IMR-90 (cell line): ENCODE data around the gene CTNNBIP1. TPM values are rescaled to one million over a fixed set of nuclear protein-coding genes. Genes with fewer than 3 reads are reported as not detected.

Experiments
- ATAC-seq: fragments of 200-7000 bp; cut with Tn5 transposase; 2 replicates; pipeline ENCODE4 v1.9.1; 2020; ENCODE audit warnings: low read depth, mild to moderate bottlenecking, moderate library complexity
- BruUV-seq: library from RNA; stranded (reverse); fragments of 400-500 nt; replicated peaks from 2 replicates; lab custom pipeline; 2021; lab: Mats Ljungman, UMichigan
- CTCF ChIA-PET: fragments of 300-600 bp; formaldehyde crosslinking; extraction: SDS; loops from one replicate; lab custom pipeline; 2021; ENCODE audit warnings: antibody characterized with exemption; lab: Yijun Ruan, JAX
- POLR2A ChIA-PET: fragments of 300-600 bp; sonication (Branson Sonifier 250); formaldehyde crosslinking; loops from one replicate; lab custom pipeline; 2022; ENCODE audit warnings: antibody characterized with exemption; ENCODE audit not compliant: unreplicated experiment; lab: Charles Lee
- DNase-seq: peaks from one replicate; pipeline ENCODE4 v3.0.0; 2013
- H2AFZ ChIP-seq: replicated peaks from 2 replicates; pipeline ENCODE3; 2013; ENCODE audit warnings: low read length, mild to moderate bottlenecking; ENCODE audit not compliant: poor library complexity
- H2AK5ac ChIP-seq: 2 replicates; pipeline ENCODE4 v1.6.1; 2013; ENCODE audit warnings: low read depth, low read length, inconsistent platforms
- H2AK9ac ChIP-seq: replicated peaks from 2 replicates; pipeline ENCODE3; 2013; ENCODE audit warnings: mild to moderate bottlenecking, low read depth, low read length, moderate library complexity; ENCODE audit not compliant: poor library complexity
- H2BK120ac ChIP-seq: 2 replicates; pipeline ENCODE4 v1.6.1; 2013; ENCODE audit warnings: low read depth, low read length, inconsistent platforms
- H2BK15ac ChIP-seq: 3 replicates; pipeline ENCODE4 v1.6.1; 2013; ENCODE audit warnings: low read depth, low read length, inconsistent platforms
- H2BK20ac ChIP-seq: 2 replicates; pipeline ENCODE4 v1.6.1; 2013; ENCODE audit warnings: low read depth, mild to moderate bottlenecking, inconsistent platforms, low read length, moderate library complexity
- H2BK5ac ChIP-seq: 2 replicates; pipeline ENCODE4 v1.6.1; 2013; ENCODE audit warnings: mild to moderate bottlenecking, low read depth, low read length, inconsistent platforms; ENCODE audit not compliant: poor library complexity, severe bottlenecking
- H3K14ac ChIP-seq: replicated peaks from 2 replicates; pipeline ENCODE4 v1.6.1; 2013; ENCODE audit warnings: low read depth, low read length, inconsistent platforms
- H3K18ac ChIP-seq: 2 replicates; pipeline ENCODE4 v1.6.1; 2013; ENCODE audit warnings: low read depth, low read length, control low read depth
- H3K23ac ChIP-seq: 2 replicates; pipeline ENCODE4 v1.6.1; 2013; ENCODE audit warnings: low read depth, low read length, inconsistent platforms
- H3K27ac ChIP-seq: 2 replicates; pipeline ENCODE4 v1.5.1; 2013; ENCODE audit warnings: mild to moderate bottlenecking, control low read depth, low read length; ENCODE audit not compliant: insufficient read depth
- H3K27me3 ChIP-seq: 2 replicates; pipeline ENCODE4 v1.6.1; 2013; ENCODE audit warnings: low read length; ENCODE audit not compliant: control insufficient read depth, insufficient read depth
- H3K36me3 ChIP-seq: 2 replicates; pipeline ENCODE4 v1.6.1; 2013; ENCODE audit warnings: low read length, mixed read lengths; ENCODE audit not compliant: control insufficient read depth, insufficient read depth
- H3K4ac ChIP-seq: 2 replicates; pipeline ENCODE4 v1.6.1; 2013; ENCODE audit warnings: low read depth, low read length, inconsistent platforms
- H3K4me1 ChIP-seq: 2 replicates; pipeline ENCODE4 v1.6.1; 2013; ENCODE audit warnings: low read length, mixed read lengths; ENCODE audit not compliant: control insufficient read depth, insufficient read depth
- H3K4me2 ChIP-seq: 2 replicates; pipeline ENCODE4 v1.6.1; 2013; ENCODE audit warnings: low read depth, mild to moderate bottlenecking, control low read depth, low read length, moderate library complexity
- H3K4me3 ChIP-seq: 2 replicates; pipeline ENCODE4 v1.5.1; 2013; ENCODE audit warnings: low read depth, mild to moderate bottlenecking, control low read depth, low read length, moderate library complexity; ENCODE audit not compliant: insufficient read depth
- H3K56ac ChIP-seq: 2 replicates; pipeline ENCODE4 v1.6.1; 2013; ENCODE audit warnings: low read length, inconsistent platforms; ENCODE audit not compliant: insufficient read depth; ENCODE audit errors: extremely low read depth
- H3K79me1 ChIP-seq, 2 experiments: 2 replicates each; pipeline ENCODE4 v1.6.1; 2013; ENCODE audit warnings: low read length in 2 of 2, inconsistent platforms in 1 of 2, low read depth in 1 of 2
- H3K9ac ChIP-seq: 2 replicates; pipeline ENCODE4 v1.6.1; 2013; ENCODE audit warnings: low read depth, low read length, control low read depth
- H3K9me1 ChIP-seq: 2 replicates; pipeline ENCODE4 v1.6.1; 2013; ENCODE audit warnings: low read length, inconsistent platforms; ENCODE audit not compliant: insufficient read depth
- H3K9me3 ChIP-seq: 2 replicates; pipeline ENCODE4 v1.6.1; 2013; ENCODE audit warnings: low read length; ENCODE audit not compliant: control insufficient read depth, insufficient read depth
- H4K20me1 ChIP-seq: 2 replicates; pipeline ENCODE4 v1.6.1; 2013; ENCODE audit warnings: low read length, inconsistent platforms; ENCODE audit not compliant: insufficient read depth
- H4K5ac ChIP-seq: 2 replicates; pipeline ENCODE4 v1.6.1; 2013; ENCODE audit warnings: mild to moderate bottlenecking, low read depth, low read length, control low read depth
- H4K8ac ChIP-seq, 2 experiments: 2 replicates each; pipeline ENCODE4 v1.6.1; 2013; ENCODE audit warnings: low read depth in 2 of 2, low read length in 2 of 2, control low read depth in 1 of 2, inconsistent platforms in 1 of 2
- H4K91ac ChIP-seq: 2 replicates; pipeline ENCODE4 v1.6.1; 2013; ENCODE audit warnings: low read depth, low read length, inconsistent platforms; ENCODE audit not compliant: insufficient read depth
- BHLHE40 ChIP-seq: fragments of 150-350 bp; IDR thresholded peaks from 2 replicates; pipeline ENCODE4 v1.6.1; 2016; ENCODE audit warnings: mild to moderate bottlenecking, low read depth, low read length
- CEBPB ChIP-seq: IDR thresholded peaks from 2 replicates; pipeline ENCODE4 v1.6.1; 2012; ENCODE audit warnings: low read depth, low read length, improper control_type of control experiment
- CHD1 ChIP-seq: IDR thresholded peaks from 2 replicates; pipeline ENCODE4 v1.6.1; 2012; ENCODE audit warnings: low read depth, low read length, improper control_type of control experiment
- CTCF ChIP-seq: conservative IDR thresholded peaks from 2 replicates; pipeline ENCODE4 v1.5.1; 2012; ENCODE audit warnings: mild to moderate bottlenecking, low read depth, low read length, improper control_type of control experiment
- ELK1 ChIP-seq: fragments of 150-350 bp; IDR thresholded peaks from 2 replicates; pipeline ENCODE4 v1.6.1; 2016; ENCODE audit warnings: low read depth, mild to moderate bottlenecking, low read length, moderate library complexity, borderline replicate concordance
- FOS ChIP-seq: fragments of 150-350 bp; IDR thresholded peaks from 2 replicates; pipeline ENCODE4 v1.6.1; 2016; ENCODE audit warnings: low read depth, low read length
- MAFK ChIP-seq: IDR thresholded peaks from 2 replicates; pipeline ENCODE4 v1.6.1; 2012; ENCODE audit warnings: low read depth, low read length, improper control_type of control experiment
- MAZ ChIP-seq: IDR thresholded peaks from 2 replicates; pipeline ENCODE4 v1.6.1; 2012; ENCODE audit warnings: low read depth, mild to moderate bottlenecking, low read length, improper control_type of control experiment, moderate library complexity, borderline replicate concordance
- MXI1 ChIP-seq: IDR thresholded peaks from 2 replicates; pipeline ENCODE4 v1.6.1; 2012; ENCODE audit warnings: low read depth, mild to moderate bottlenecking, low read length, moderate library complexity, borderline replicate concordance
- NFE2L2 ChIP-seq: fragments of 150-350 bp; IDR thresholded peaks from 2 replicates; pipeline ENCODE4 v1.6.1; 2016; ENCODE audit warnings: low read depth, mild to moderate bottlenecking, low read length
- POLR2A ChIP-seq: IDR thresholded peaks from 2 replicates; pipeline ENCODE4 v1.6.1; 2012; ENCODE audit warnings: mild to moderate bottlenecking, low read depth, low read length
- RAD21 ChIP-seq: IDR thresholded peaks from 2 replicates; pipeline ENCODE4 v1.6.1; 2012; ENCODE audit warnings: low read length, improper control_type of control experiment
- RCOR1 ChIP-seq: IDR thresholded peaks from 2 replicates; pipeline ENCODE4 v1.6.1; 2012; ENCODE audit warnings: mild to moderate bottlenecking, low read length, improper control_type of control experiment; ENCODE audit not compliant: insufficient replicate concordance
- RFX5 ChIP-seq: IDR thresholded peaks from 2 replicates; pipeline ENCODE4 v1.8.0; 2012; ENCODE audit warnings: low read depth, mild to moderate bottlenecking, low read length, moderate library complexity
- SMC3 ChIP-seq: fragments of 150-350 bp; IDR thresholded peaks from 2 replicates; pipeline ENCODE4 v1.6.1; 2016; ENCODE audit warnings: low read depth, mild to moderate bottlenecking, antibody characterized with exemption, low read length, moderate library complexity
- USF2 ChIP-seq: fragments of 150-350 bp; IDR thresholded peaks from 2 replicates; pipeline ENCODE4 v1.6.1; 2017; ENCODE audit warnings: mild to moderate bottlenecking, antibody characterized with exemption, low read length, low read depth
- WGBS, 2 experiments: methylation state at CpG; one replicate each; pipeline versions ENCODE4 v1.1.5 to v1.1.7; 2013; ENCODE audit warnings: missing lambda C conversion rate in 2 of 2; ENCODE audit not compliant: insufficient read length in 1 of 2; ENCODE audit errors: extremely low coverage in 2 of 2; 5-methylcytosine and 5-hydroxymethylcytosine counted together
- dilution Hi-C: fragments of 300-500 bp; cut with HindIII; formaldehyde crosslinking; loops from one replicate; pipeline ENCODE4 v1.14.3; 2018; ENCODE audit warnings: low sequenced_read_pairs; ENCODE audit not compliant: unreplicated experiment
- in situ Hi-C: fragments of 300-500 bp; cut with MboI; formaldehyde crosslinking; loops from 3 replicates; pipeline ENCODE4 v1.14.3; 2019; ENCODE audit warnings: low sequenced_read_pairs, inconsistent platforms, mixed read lengths
- intact Hi-C: fragments of 100-400 bp; cut with micrococcal nuclease; formaldehyde crosslinking; loops from 2 replicates; pipeline ENCODE4 v1.10.0; 2022
- polyA plus RNA-seq, 3 experiments: library from polyadenylated mRNA; depleted of rRNA; stranded (reverse); fragments of >200 nt; gene quantifications; 2 replicates each; pipeline ENCODE4 v1.2.3, GENCODE V29; 2012; ENCODE audit warnings: low replicate concordance in 1 of 3
- total RNA-seq: library from RNA; depleted of rRNA; stranded (reverse); fragments of >200 nt; gene quantifications from 2 replicates; pipeline ENCODE4 v1.2.3, GENCODE V29; 2012

The CTNNBIP1 gene
- total and polyA plus RNA-seq, 2 of the 4 experiments (the other 2 are of a cell fraction), result 24.7 to 28.5 TPM

- Histone ChIP-seq H2BK5ac (no peak overlapping the region), H3K9me1 (peaks cover 4% of the 10 kb centered on the region), H3K27me3 (no peaks in the 10 kb centered on the region), H3K9me3 (no peaks in the 10 kb centered on the region), H2BK120ac (no peak overlapping the region), H3K4ac (no peak overlapping the region), H3K36me3 (no peaks in the 10 kb centered on the region), H3K56ac (no peak overlapping the region), H2BK15ac (no peak overlapping the region), H3K18ac (no peak overlapping the region), H3K4me3 (no peak overlapping the region), H2AFZ (no peak overlapping the region), H2AK5ac (no peak overlapping the region), H4K5ac (no peak overlapping the region), H3K4me2 (no peak overlapping the region), H4K20me1 (peaks cover 66% of the 10 kb centered on the region), H3K79me1 (peaks cover 26 to 63% of the 10 kb centered on the region in 2 experiments), H3K14ac (no peak overlapping the region), H2AK9ac (no peak overlapping the region), H3K23ac (no peak overlapping the region), H2BK20ac (no peak overlapping the region), H3K27ac (no peak overlapping the region), H3K4me1 (peaks cover 3% of the 10 kb centered on the region; the same call in 1 of the 2 replicates), H4K91ac (no peak overlapping the region), H4K8ac (no peak overlapping the region), H3K9ac (no peak overlapping the region)
- ATAC-seq, result no peak
- dilution Hi-C loops (no loop called here), in situ Hi-C loops (no loop called here), intact Hi-C loops (no loop called here)
- POLR2A ChIA-PET, result interaction anchor here (0.6 kb wide), 1 partner anchor 22 kb away, joined by 4 read pairs; no protein-coding TSS in a partner anchor
- TF ChIP-seq RAD21 (no peak), CTCF (no peak), FOS (no peak), ELK1 (no peak), RFX5 (no peak), MAZ (no peak), BHLHE40 (no peak), CEBPB (no peak), MAFK (no peak), POLR2A (no peak), NFE2L2 (no peak), USF2 (no peak), SMC3 (no peak), MXI1 (no peak), RCOR1 (no peak), CHD1 (no peak)
- CTCF ChIA-PET, result no interaction called here
- WGBS, 2 experiments, result no CpG with 5 or more reads among the region's 1 CpG
- no TSS peak for BruUV-seq
- DNase-seq, result no peak
These were observed 108.2 kb downstream of the CTNNBIP1 start for GRCh38 chr1:9801909-9802308.
